Measurements from ENCODE around the gene HOXB8.

HOXB8 gene

GRCh38 chr17:48622857-48623256 lies 7.8 kb upstream of the HOXB8 start:
- Histone ChIP-seq H3K36me3 (no peaks in the 10 kb centered on the region), H3K27ac (no peak overlapping the region), H3K4me1 (peaks cover 0 to 31% (median 26%) of the 10 kb centered on the region in 4 donors), H3K27me3 (peaks cover 0 to 99% of the 10 kb centered on the region in 2 donors), H3K4me3 (no peak overlapping the region), H3K9me3 (no peaks in the 10 kb centered on the region)
- intact Hi-C loops (cut with DNase I; ENCODE audit: low total_unique reads) = loop anchor here (5.0 kb wide), 1 partner anchor 286 kb away; no protein-coding TSS in a partner anchor
- DNase-seq = no peak
- no peak for TF ChIP-seq CTCF (IDR thresholded peaks at IDR 0.05)

GRCh38 chr17:48621410-48622392 lies 6.6 kb upstream of the HOXB8 start:
- Histone ChIP-seq H3K27me3 (peaks cover 0 to 99% of the 10 kb centered on the region in 2 donors), H3K27ac (no peak overlapping the region), H3K9me3 (no peaks in the 10 kb centered on the region), H3K4me1 (peaks cover 0 to 33% (median 27%) of the 10 kb centered on the region in 4 donors), H3K36me3 (no peaks in the 10 kb centered on the region), H3K4me3 (no peak overlapping the region)
- intact Hi-C loops (cut with DNase I; ENCODE audit: low total_unique reads) = loop anchor here (5.0 kb wide), 1 partner anchor 284 kb away; no protein-coding TSS in a partner anchor
- no peak for TF ChIP-seq CTCF (IDR thresholded peaks at IDR 0.05)
- no peak for DNase-seq

GRCh38 chr17:48620461-48621139 lies 5.5 kb upstream of the HOXB8 start:
- no peak for DNase-seq
- Histone ChIP-seq H3K27me3 (peaks cover 0 to 99% of the 10 kb centered on the region in 2 donors), H3K27ac (no peak overlapping the region)

GRCh38 chr17:48619826-48620449 lies 4.8 kb upstream of the HOXB8 start:
- Histone ChIP-seq H3K36me3 (no peaks in the 10 kb centered on the region), H3K27ac (no peak overlapping the region), H3K4me1 (peaks cover 0 to 15% (median 9%) of the 10 kb centered on the region in 4 donors), H3K9me3 (no peaks in the 10 kb centered on the region), H3K27me3 (peaks cover 0 to 99% of the 10 kb centered on the region in 2 donors), H3K4me3 (no peak overlapping the region)
- no peak for DNase-seq
- TF ChIP-seq CTCF (IDR thresholded peaks at IDR 0.05) = no peak
- intact Hi-C loops (cut with DNase I; ENCODE audit: low total_unique reads) = loop anchor here (5.0 kb wide), 2 partner anchors 283 to 593 kb away; no protein-coding TSS in a partner anchor

More at GRCh38 chr17:48620461-48621139, 5.5 kb upstream of the HOXB8 start:
- H3K4me1 ChIP-seq = peaks cover 0 to 22% (median 16%) of the 10 kb centered on the region in 4 donors
- intact Hi-C loops (cut with DNase I; ENCODE audit: low total_unique reads) = loop anchor here (5.0 kb wide), 1 partner anchor 283 kb away; no protein-coding TSS in a partner anchor
- H3K36me3 ChIP-seq = no peaks in the 10 kb centered on the region
- no peak overlapping the region for H3K4me3 ChIP-seq
- no peaks in the 10 kb centered on the region for H3K9me3 ChIP-seq
- no peak for TF ChIP-seq CTCF (IDR thresholded peaks at IDR 0.05)

- TF ChIP-seq CTCF (IDR thresholded peaks at IDR 0.05) = peak; percentile 98 to 99
- H3K4me3 ChIP-seq = no peak overlapping the region
- no peaks in the 10 kb centered on the region for H3K36me3 ChIP-seq
- H3K4me1 ChIP-seq = peaks cover 0 to 25% (median 17%) of the 10 kb centered on the region in 4 donors
- peaks cover 0 to 100% of the 10 kb centered on the region in 2 donors for H3K27me3 ChIP-seq
- DNase-seq = peak; percentile 81 to 90
- no peaks in the 10 kb centered on the region for H3K9me3 ChIP-seq
- intact Hi-C loops (cut with DNase I; ENCODE audit: low total_unique reads) = loop anchor here (5.0 kb wide), 1 partner anchor 591 kb away; no protein-coding TSS in a partner anchor
- no peak overlapping the region for H3K27ac ChIP-seq
Measured at GRCh38 chr17:48618256-48618896, 3.3 kb upstream of the HOXB8 start.

Measured in tibial artery (tissue), 4 donors.